GDM1 (cell line): Measurements from ENCODE around the gene MAPKAP1.

ENCODE experiments used
- DNase-seq: peaks from one replicate; lab custom pipeline; 2025; lab: John Stamatoyannopoulos, UW

MAPKAP1 gene

GRCh38 chr9:125483697-125484096, 223.3 kb downstream of the MAPKAP1 start:
- no peak for DNase-seq

GRCh38 chr9:125479846-125480615, 227.0 kb downstream of the MAPKAP1 start:
- DNase-seq: no peak

- DNase-seq: no peak
These were observed 229.9 kb downstream of the MAPKAP1 start for GRCh38 chr9:125477089-125477544.

GRCh38 chr9:125476645-125477044, 230.4 kb downstream of the MAPKAP1 start:
- no peak for DNase-seq

GRCh38 chr9:125475385-125475784, 231.6 kb downstream of the MAPKAP1 start:
- DNase-seq: no peak

GRCh38 chr9:125472926-125473701, 233.9 kb downstream of the MAPKAP1 start:
- DNase-seq: no peak

GRCh38 chr9:125472562-125472925, 234.5 kb downstream of the MAPKAP1 start:
- no peak for DNase-seq

- no peak for DNase-seq
These were observed 236.0 kb downstream of the MAPKAP1 start for GRCh38 chr9:125470767-125471580.

- no peak for DNase-seq
These were observed 236.8 kb downstream of the MAPKAP1 start for GRCh38 chr9:125470189-125470588.

- no peak for DNase-seq
These were observed 238.4 kb downstream of the MAPKAP1 start for GRCh38 chr9:125468646-125469045.

GRCh38 chr9:125467116-125467740, 239.8 kb downstream of the MAPKAP1 start:
- no peak for DNase-seq

GRCh38 chr9:125466411-125466810, 240.6 kb downstream of the MAPKAP1 start:
- DNase-seq: no peak

- no peak for DNase-seq
These were observed 242.2 kb downstream of the MAPKAP1 start for GRCh38 chr9:125464591-125465385.

- DNase-seq: no peak
These were observed 243.1 kb downstream of the MAPKAP1 start for GRCh38 chr9:125463926-125464325.

GRCh38 chr9:125462861-125463291, 244.1 kb downstream of the MAPKAP1 start:
- no peak for DNase-seq

GRCh38 chr9:125461636-125462190, 245.3 kb downstream of the MAPKAP1 start:
- no peak for DNase-seq

- no peak for DNase-seq
These were observed 245.9 kb downstream of the MAPKAP1 start for GRCh38 chr9:125460883-125461635.

GRCh38 chr9:125460346-125460745, 246.7 kb downstream of the MAPKAP1 start:
- DNase-seq: no peak

GRCh38 chr9:125457357-125457756, 249.7 kb downstream of the MAPKAP1 start:
- DNase-seq: no peak

GRCh38 chr9:125455876-125456275, 251.1 kb downstream of the MAPKAP1 start:
- no peak for DNase-seq
